Glomerular endothelial cell (primary cell): Measurements from ENCODE around the gene IFITM10. TPM values are rescaled to one million over a fixed set of nuclear protein-coding genes. Genes with fewer than 3 reads are reported as not detected.
A peak's percentile ranks its signal among the peaks of the same experiment; 100 is the strongest.

Source experiments
- DNase-seq: peaks from one replicate; pipeline ENCODE4 v3.0.0-alpha.2; 2011; ENCODE audit warnings: low read depth, low spot score; ENCODE audit errors: extremely low read depth
- total RNA-seq: library from RNA; depleted of rRNA; stranded (reverse); fragments of >200 nt; gene quantifications from 2 replicates; pipeline ENCODE4 v1.2.3, GENCODE V29; 2015

Gene IFITM10
- total RNA-seq, 1 donor from 2014 or later, result not detected

DNA sequence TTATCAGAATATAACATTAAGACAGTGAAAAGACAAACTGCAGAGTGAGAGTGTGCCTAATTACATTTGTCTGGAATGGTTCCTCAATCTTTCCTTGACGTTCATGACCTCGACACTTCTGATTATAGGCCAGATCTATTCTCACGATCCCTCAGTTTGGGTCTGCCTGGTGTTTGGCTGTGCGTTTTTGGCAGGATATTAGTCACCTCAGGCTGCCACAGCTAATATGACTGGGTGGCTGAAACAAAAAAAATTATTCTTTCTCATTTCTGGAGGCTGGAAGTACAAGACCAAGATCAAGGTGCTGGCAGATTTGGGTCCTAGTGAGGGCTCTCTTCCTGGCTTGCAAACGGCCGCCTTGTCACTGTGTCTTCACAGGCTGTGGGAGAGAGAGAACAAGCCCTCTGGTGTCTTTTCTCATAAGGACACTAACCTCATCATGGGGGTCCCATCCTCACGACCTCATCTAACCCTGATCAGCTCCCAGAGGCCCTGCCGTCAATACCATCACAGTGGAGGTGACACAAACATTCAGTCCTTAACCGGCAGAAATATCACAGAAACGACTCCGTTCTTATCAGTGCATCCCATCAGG lies 23.2 kb downstream of the IFITM10 start:
- DNase-seq, result no peak

DNA sequence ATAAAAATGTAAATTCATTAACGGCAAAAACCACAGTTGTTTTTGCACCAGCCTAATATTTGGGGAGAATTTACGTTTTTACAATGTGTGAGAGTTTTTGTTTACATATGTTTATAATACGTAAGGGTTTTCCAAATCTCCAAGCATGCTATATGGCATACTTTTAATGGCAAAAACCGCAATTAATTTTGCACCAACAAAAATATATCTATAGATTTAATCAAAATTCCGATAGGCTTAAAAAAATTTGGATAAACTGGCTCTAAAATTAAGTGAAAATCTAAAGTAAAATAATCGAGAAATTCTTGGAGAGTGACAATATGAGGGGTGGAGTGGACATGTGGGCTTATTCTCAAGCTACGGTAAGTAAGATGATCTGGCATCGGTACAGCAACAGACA lies 30.6 kb downstream of the IFITM10 start:
- DNase-seq, result no peak

DNA sequence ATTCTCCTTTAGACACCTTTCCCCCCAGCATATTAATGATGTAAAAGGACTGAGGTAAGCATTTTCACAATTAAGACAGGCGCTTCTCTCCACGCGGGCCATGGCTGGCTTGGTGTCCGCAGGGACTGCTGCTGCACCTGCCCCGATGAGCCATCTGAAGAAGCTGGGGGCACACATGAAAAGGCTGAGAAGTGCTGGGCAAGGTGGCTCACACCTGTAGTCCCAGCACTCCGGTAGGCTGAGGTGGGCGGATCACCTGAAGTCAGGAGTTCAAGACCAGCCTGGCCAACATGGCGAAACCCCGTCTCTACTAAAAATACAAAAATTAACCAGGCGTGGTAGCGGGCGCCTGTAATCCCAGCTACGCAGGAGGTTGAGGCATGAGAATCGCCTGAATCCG lies 32.1 kb downstream of the IFITM10 start:
- DNase-seq, result no peak

DNA sequence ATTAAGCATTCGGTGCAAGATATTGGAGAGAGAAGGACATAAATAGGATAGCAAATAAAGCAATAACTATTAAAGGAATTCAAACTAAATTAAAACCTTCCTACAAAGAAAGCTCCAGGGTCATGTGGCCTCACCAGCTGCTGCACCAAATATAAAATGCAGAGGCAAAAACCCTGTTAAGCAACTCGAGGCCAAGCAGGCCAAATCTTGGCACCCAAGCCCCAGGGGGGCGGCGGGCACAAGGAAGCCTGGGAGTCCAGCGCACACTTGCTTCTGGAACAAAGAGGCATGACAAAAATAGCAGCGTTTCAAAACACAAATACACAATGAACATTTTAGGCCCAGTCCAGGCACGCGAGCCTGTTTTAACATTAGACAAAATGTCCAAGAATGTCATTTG lies 32.6 kb downstream of the IFITM10 start:
- DNase-seq, result no peak

DNA sequence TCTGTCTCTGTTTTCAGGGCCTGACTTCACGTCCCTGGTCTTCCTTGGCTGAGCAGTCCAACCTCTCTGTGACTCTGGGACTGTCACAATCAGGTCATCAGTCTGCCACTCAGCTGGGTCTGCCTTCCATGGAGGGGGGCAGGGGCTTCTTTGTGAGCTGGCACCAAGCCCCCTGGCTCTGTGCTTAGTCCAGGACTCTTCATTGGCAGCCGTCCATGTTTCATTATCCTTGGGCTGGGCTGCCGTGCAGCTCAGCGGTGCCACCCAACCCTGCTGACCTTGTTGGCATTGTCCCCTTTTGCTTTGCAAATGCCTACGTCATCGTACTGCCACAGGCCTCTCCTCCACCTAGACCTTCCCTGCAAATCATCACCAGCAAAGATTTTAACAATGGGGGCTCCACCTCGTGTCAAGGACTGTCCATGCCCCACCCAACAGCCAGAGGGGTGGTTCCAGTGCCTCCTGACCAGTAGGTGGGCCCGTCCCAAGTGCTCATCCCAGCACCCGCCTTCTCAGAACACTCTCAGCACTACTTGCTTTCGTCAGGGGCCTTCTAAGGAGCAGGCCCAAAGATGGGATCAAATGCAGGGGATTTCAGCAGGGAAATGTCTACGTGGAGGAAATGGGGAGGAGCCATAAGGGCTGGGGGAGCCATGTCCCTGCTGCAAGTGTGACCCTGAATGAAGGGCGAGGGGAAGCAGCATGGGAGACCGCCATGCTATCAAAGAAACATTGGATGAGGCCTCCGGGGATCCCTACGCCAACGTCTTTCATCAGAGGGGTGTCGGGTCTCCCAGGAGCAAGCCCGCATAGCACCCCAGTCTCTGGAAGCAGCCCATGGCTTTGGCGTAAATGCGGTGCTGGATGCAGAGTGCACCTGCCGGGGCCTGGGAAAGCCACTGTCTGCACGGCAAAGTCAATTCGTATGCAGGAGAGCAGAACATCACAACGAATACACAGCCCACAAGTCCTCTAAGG lies 35.2 kb downstream of the IFITM10 start:
- DNase-seq, result no peak

DNA sequence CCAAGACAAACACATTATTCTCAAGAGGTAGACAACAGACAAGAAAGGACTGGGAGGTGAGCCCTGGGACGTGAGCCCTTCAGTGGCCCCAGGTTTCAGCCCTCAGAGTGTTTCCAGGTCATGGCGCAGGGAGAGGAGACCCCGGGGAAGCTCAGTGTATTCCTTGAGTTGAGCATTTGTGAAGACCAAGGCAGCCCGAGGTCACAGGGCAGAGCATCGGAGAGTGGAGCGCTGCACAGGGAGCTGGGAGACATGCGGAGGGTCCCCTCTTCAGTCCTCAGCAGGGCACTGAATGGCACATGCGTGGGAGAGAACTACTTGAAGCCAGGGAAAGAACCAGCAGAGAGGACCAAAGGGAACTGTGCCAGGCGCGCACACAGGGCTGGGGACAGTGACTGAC lies 41.7 kb downstream of the IFITM10 start:
- DNase-seq, result no peak

DNA sequence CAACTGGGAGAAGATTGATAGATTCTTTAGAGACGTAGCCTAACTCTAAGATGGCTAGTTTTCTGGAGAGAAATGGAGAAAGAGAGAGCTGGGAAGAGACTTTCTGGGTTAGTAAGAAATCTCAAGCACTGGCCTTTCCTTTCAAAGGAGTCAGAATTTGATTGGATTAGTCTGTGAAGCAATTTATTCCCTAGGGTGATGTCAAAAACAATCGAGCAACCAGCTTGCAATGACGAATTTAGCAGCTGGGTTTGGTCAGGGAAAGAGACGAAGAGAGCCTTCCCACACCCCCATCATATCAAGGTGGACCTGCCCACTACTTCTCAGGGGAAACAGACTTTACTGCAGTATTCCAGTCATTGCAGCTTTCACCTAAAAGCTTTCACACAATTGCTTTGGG lies 42.6 kb downstream of the IFITM10 start:
- DNase-seq, result no peak

DNA sequence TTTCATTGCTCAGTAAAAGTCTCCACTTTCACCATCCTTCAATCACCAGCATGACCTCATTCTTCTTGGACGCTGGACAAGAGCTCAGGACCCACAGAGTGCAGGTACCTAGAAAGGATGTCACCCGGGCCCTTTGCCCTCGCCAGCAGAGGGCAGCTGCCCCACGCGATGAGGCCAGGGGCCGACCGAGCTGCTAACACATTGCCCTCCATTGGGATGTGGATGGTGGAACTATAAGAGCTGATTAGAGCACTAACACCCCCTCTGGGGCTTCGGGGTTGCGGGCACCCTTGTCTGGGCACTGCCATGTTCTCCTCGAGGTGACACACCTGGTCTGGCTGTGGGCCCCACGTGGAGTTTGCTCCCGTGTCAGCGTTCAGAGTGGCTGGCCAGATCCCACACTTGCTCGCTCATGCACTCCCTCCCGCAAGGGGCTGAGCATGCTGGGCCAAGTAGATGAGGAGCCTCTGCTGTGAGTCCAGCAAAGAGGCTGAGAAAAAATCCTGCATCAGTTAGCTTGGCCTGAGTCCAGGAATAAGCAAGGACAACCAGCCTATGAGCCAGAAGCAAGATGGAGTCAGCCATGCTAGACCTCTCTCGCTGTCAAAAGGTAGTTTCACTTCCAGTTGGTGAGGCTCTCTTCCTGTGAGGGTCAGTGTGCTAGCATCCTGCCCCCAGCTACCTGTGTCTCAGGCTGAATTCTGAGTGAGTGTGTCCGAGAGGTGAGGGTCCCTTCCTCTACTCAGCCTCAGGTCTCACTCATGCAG lies 43.6 kb downstream of the IFITM10 start:
- no peak for DNase-seq

DNA sequence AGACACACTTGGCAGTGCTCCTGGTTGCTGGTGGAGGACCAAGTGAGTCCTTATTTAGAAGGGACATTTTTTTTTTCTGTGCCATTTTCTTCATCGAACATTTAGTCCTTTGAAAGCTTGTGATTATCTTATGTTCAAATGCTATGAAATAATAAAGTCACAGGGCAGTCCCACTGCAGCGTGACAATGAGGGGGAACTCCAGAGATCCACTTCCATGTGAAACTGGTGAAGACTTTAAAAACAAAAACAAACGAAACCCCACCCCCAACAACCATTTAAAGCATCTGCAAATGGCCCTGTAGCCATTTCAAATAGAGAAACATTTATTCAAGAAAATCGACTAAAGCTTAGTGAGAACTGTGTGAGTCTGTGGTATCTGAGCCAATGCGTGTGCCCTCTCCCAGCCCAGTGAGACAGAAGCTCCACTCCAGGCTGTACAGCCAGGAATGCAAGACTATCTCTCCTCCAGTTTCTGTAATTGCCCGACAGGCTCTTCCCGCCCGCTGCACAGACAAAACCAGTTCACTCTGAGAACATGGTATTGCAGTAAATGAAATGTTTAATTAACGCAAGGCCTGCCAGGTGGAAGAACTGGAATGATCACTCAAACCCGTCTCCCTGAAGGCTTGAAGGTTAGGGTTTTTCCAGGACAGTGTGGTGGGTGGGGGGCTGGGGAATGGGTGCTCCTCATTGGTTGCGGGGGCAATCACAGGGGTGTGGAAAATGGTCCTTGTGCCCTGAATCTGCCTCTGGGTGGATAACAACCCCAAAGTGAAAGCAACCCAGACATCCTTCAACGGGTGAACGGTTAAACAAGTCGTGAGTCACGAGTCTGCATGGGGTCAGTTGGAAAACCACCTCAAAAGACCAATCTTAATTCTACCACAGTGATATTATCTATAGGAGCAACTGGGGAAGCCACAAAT lies 45.0 kb downstream of the IFITM10 start:
- DNase-seq, result no peak

DNA sequence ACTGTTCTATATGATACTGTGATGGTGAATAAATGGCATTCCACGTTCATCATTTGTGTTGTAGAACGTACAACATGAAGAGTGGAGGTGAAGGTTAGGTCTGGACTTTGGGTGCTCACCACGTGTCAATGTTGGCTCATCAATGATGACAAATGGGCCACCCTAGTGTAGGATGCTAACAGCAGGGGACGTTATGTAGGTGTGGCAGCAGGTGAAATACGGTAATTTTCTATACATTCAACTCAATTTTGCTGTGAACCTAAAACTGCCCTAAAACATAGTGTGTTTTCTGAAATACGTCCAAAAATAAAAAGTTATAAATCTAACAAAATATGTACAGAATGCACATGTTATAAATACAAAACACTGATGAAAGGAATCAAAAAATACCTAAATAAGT lies 47.2 kb downstream of the IFITM10 start:
- no peak for DNase-seq

DNA sequence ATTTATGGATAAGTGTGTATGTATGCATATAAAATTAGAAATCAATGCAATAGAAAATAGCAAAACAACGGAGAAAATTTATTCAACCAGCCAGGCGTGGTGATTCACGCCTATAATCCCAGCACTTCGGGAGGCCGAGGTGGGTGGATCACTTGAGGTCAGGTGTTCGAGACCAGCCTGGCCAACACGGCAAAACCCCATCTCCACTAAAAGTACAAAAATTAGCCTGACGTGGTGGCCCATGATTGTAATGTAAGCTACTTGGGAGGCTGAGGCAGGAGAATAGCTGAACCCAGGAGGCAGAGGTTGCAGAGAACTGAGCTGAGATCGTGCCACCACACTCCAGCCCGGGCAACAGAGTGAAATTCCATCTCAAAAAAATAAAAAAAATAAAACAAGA lies 47.9 kb downstream of the IFITM10 start:
- no peak for DNase-seq

DNA sequence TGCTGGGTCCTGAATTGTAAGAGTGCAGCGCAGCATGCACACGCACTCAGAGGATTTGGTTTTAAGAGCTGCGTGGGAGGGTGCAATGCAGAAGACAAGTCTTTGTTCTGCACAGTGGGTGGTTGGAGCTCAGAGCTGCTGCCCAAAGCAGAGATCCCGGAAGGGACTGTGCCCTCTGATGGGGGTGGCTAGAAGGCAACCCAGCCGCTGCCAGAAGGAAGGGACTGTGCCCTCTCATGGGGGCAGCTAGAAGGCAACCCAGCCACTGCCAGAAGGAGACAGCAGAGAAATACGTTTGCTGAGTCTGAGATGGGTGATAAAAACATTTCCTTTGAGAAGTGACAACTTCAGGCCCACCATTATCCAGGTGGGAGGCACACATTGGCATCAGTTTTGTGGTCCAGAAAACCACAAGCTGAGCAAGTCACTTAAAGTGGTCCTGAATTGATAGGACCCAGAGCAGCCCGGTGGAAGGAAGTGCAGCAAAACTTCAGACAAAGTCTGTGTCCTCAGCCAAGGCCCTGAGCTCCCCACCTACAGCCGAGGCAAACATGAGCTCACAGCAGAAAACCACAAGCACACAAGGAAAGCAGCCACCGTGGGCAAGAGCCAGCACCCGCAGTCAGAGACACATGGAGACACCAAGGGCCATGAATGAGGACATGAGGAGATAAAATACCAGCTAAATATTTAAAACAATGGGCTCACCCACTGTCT lies 49.1 kb downstream of the IFITM10 start:
- no peak for DNase-seq

DNA sequence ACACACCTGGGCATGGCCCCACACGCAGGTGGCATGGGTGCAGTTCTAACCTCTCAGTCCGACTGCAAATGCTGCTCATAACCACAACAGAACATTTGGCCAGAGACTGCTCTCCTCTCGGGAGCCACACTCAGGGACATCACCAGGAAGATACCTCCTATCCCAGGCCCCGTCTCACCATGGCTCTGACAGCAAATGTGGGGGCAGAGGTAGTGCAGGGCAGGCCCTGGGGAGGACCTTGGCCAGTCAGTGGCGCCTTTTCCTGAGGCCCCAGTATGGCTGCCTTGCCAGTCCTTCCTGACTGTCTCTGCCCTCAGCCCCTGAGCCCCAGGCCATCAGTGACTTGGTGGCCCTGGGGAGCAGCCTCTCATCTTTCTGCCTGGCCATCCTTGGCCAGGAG lies 50.6 kb downstream of the IFITM10 start:
- no peak for DNase-seq

DNA sequence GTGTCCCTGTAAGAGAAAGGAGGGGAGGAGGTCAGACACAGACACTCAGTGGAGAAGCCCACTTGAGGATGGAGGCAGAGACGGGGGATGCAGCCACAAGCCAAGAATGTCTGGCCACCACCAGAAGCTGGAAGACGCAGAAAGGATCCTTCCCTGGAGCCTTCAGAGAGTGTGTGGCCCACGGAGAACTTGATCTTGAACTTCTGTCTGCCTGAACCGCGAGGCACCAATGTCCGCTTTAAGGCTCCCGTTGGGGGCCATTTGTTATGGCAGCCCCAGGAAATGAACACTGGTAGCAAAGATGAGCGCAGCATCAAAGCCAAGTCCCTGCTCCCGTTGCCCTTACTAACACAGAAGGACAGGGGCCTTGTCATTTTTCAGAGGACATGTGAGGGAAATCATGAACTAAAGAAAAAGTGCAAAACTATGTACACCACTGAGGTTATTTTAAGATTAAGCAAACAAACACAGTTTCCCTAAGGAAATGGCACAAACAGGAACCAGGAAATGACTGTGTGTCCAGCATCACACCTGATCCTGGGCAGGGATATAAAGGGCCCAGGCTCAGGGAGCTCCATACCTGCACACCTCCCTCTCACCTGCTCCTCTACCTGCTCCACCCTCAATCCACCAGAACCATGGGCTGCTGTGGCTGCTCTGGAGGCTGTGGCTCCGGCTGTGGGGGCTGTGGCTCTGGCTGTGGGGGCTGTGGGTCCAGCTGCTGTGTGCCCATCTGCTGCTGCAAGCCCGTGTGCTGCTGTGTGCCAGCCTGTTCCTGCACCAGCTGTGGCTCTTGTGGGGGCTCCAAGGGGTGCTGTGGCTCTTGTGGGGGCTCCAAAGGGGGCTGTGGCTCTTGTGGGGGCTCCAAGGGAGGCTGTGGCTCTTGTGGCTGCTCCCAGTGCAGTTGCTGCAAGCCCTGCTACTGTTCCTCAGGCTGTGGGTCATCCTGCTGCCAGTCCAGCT lies 53.5 kb downstream of the IFITM10 start, which contains the start of gene KRTAP5-6:
Gene KRTAP5-6, plus strand, starts transcription at position 588 of the 963 bp plus-strand sequence. Its CDS starts 51 bp downstream, at position 639.
- no peak for DNase-seq

DNA sequence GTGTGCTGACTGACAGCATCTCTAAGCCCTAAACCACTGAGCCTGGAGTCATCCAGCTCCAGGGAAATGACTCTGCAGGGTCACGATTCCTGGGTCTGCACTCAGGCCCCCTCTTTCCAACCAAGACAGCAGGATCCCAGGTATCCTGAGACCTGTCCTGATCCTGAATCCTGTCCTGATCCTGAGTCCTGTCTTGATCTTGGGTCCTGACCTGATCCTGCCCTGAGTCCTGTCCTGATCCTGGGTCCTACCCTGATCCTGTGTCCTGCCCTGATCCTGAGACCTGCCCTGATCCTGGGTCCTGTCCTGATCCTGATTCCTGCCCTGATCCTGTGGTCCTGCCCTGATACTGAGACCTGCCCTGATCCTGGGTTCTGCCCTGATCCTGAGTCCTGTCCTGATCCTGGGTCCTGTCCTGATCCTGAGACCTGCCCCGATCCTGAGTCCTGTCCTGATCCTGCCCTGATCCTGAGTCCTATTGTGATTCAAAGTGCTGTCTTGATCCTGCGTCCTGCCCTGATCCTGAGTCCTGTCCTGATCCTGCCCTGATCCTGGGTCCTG lies 54.8 kb downstream of the IFITM10 start:
- no peak for DNase-seq

DNA sequence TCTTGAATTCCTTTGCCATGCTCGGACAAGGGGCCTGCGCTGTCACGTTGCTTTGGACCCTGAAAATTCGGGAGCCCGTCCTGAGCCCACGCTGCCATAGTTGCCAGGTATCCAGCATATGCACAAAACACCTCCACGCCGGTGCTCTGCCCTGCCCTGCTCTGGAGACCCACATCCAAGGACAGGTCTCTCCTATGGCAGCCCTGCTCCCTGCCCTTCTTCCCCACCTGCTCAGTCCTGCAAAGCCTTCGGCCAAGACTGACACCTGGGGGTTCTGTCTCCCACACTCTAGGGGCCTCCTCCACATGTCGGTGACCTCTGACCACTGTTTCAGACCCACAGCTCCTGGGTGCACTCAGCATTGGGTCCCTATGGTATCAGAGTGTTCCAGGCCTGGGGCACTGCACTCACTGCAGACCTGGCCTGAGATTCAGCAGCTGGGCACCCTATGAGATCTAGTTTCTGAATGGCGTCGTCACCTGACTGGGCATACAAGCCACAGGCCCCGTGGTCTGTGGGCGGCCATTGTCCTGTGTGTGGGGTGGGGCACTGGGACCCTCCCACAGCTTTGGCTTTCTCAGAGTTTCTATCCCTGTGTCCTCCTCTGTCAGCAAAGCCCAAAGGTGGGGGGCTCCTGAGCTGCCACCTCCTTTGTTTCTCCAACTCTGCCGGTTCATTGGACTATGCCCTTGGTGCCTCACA lies 55.4 kb downstream of the IFITM10 start:
- no peak for DNase-seq

DNA sequence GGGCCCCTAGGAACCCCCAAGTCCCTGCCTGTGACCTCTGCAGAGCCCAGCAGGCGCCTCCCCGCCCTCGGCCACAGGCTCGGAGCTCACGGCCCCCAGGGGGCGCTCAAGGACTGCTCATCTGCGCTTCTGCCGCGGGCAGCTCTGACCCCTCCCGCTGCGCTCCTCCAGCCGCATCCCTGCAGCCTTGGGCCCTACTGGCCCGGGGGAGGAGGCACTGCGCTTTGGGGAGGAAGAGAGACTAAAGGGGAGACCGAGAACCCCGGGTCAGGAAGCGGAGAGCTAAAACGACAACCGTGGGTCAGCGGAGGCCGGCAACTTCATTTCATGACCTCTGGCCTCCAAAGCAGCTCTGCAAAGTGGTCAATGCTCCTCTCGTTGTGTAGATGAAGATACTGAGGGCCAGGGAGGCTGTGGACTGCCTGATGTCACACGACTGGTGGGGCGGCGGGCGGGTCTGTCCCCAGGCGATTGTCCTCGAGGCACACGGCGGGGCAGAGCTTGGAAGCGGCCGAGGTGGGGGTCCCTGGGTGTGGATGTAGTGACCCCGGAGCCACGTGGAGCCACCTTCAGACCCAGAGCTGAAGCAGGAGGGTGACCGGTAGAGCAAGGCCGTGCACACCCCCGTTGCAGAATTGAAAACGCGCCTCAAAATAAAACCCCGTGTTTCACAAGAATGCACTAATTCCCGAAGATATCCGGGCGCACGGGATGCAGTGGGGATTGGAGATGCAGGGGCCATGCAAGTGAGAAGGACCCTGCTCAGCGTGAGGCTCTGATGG lies 56.1 kb downstream of the IFITM10 start:
- DNase-seq, result peak; percentile 12
